HG03064 (cell line): ENCODE results near the gene TAS2R31.

Source experiments
- ATAC-seq: cut with Tn5 transposase; IDR thresholded peaks from one replicate; pipeline ENCODE4 v1.9.1; 2021; ENCODE audit warnings: low read depth; ENCODE audit not compliant: unreplicated experiment

Gene TAS2R31

GRCh38 chr12:11014234-11014633 lies 17.0 kb downstream of the TAS2R31 start:
- ATAC-seq = no peak

- no peak for ATAC-seq
Observed at GRCh38 chr12:11007608-11008007, 23.6 kb downstream of the TAS2R31 start.

- ATAC-seq = no peak
Observed at GRCh38 chr12:10998204-10998603, 33.0 kb downstream of the TAS2R31 start, which contains the start of gene TAS2R20. Gene TAS2R20, minus strand, starts transcription at chr12:10998304. Its CDS starts 429 bp downstream, at chr12:10997875.

GRCh38 chr12:10994307-10994706 lies 36.9 kb downstream of the TAS2R31 start:
- no peak for ATAC-seq

- ATAC-seq = no peak
Observed at GRCh38 chr12:10989107-10989506, 42.1 kb downstream of the TAS2R31 start.

GRCh38 chr12:10986812-10987211 lies 44.4 kb downstream of the TAS2R31 start, which contains the start of gene TAS2R50:
Gene TAS2R50, minus strand, starts transcription at chr12:10986912. Its CDS starts 52 bp downstream, at chr12:10986860.
- ATAC-seq = no peak

- ATAC-seq = no peak
Observed at GRCh38 chr12:10982244-10982643, 49.0 kb downstream of the TAS2R31 start.
